Measurements from ENCODE around the gene SLC25A48.

GRCh38 chr5:135920199-135920598, 85.7 kb downstream of the SLC25A48 start:
- no peak for TF ChIP-seq POU2F2 (IDR thresholded peaks at IDR 0.05; ENCODE audit: low read depth, low read length)
- TF ChIP-seq TAF1 (IDR thresholded peaks at IDR 0.05; ENCODE audit: low read depth, low read length): no peak
- TF ChIP-seq POLR2A (IDR thresholded peaks at IDR 0.05; ENCODE audit: low read depth, low read length): no peak
- no peak for TF ChIP-seq POLR2AphosphoS5 (IDR thresholded peaks at IDR 0.05; ENCODE audit: low read depth, low read length)
- TF ChIP-seq SPI1 (IDR thresholded peaks at IDR 0.05; ENCODE audit: low read depth, low read length): no peak

Data from GM12891 (cell line).